Subcutaneous abdominal adipose tissue (tissue), 5 donors: ENCODE data around the gene CHST11.

Experiments
- H3K27ac ChIP-seq: one replicate; pipeline ENCODE4 v1.7.0; 2013; ENCODE audit warnings: low read depth, mild to moderate bottlenecking, inconsistent platforms, low read length, moderate library complexity
- H3K27me3 ChIP-seq, 5 donors: one replicate each; pipeline ENCODE4 v1.7.0; 2013; ENCODE audit warnings: low read length in 5 of 5, inconsistent platforms in 1 of 5; ENCODE audit not compliant: control insufficient read depth in 5 of 5, insufficient read depth in 4 of 5
- H3K36me3 ChIP-seq, 5 donors: one replicate each; pipeline ENCODE4 v1.7.0; 2013; ENCODE audit warnings: low read length in 5 of 5; ENCODE audit not compliant: control insufficient read depth in 5 of 5, insufficient read depth in 5 of 5
- H3K4me1 ChIP-seq, 5 donors: one replicate each; pipeline ENCODE4 v1.7.0; 2013; ENCODE audit warnings: low read length in 5 of 5, mild to moderate bottlenecking in 3 of 5, moderate library complexity in 1 of 5; ENCODE audit not compliant: control insufficient read depth in 5 of 5, insufficient read depth in 5 of 5
- H3K4me3 ChIP-seq, 5 donors: one replicate each; pipeline ENCODE4 v1.7.0; 2013; ENCODE audit warnings: low read length in 5 of 5, low read depth in 1 of 5
- H3K9ac ChIP-seq, 5 donors: one replicate each; pipeline ENCODE4 v1.7.0; 2013; ENCODE audit warnings: low read length in 5 of 5, mild to moderate bottlenecking in 4 of 5, moderate library complexity in 3 of 5
- H3K9me3 ChIP-seq, 5 donors: one replicate each; pipeline ENCODE4 v1.7.0; 2013; ENCODE audit warnings: low read length in 5 of 5; ENCODE audit not compliant: control insufficient read depth in 5 of 5
- donor health status: healthy.
- donor health status: healthy.
- donor health status: healthy.
- donor health status: healthy.
- donor health status: healthy.

The CHST11 gene

GRCh38 chr12:104477510-104478390 is 21.0 kb downstream of the CHST11 start:
- Histone ChIP-seq H3K27me3 (no peaks in the 10 kb centered on the region), H3K9me3 (peaks cover 0 to 4% (median 0%) of the 10 kb centered on the region in 5 donors), H3K4me3 (peak overlapping the region in 4 of 5 donors; percentile 5 to 40 (median 28)), H3K27ac (no peak overlapping the region), H3K4me1 (peaks cover 0 to 33% (median 0%) of the 10 kb centered on the region in 5 donors), H3K9ac (no peak overlapping the region), H3K36me3 (no peaks in the 10 kb centered on the region)

- no peak overlapping the region for H3K9ac ChIP-seq
- no peaks in the 10 kb centered on the region for H3K27me3 ChIP-seq
- peaks cover 0 to 28% (median 0%) of the 10 kb centered on the region in 5 donors for H3K4me1 ChIP-seq
- H3K4me3 ChIP-seq = peak overlapping the region in 1 of 5 donors; percentile 24
- H3K27ac ChIP-seq = no peak overlapping the region
- H3K9me3 ChIP-seq = peaks cover 0 to 4% (median 0%) of the 10 kb centered on the region in 5 donors
- H3K36me3 ChIP-seq = no peaks in the 10 kb centered on the region
Observed at GRCh38 chr12:104478396-104479122, 21.8 kb downstream of the CHST11 start.

- H3K27ac ChIP-seq = no peak overlapping the region
- H3K9ac ChIP-seq = no peak overlapping the region
- no peak overlapping the region for H3K4me3 ChIP-seq
Observed at GRCh38 chr12:104479123-104479662, 22.4 kb downstream of the CHST11 start.

GRCh38 chr12:104480012-104480411 is 23.3 kb downstream of the CHST11 start:
- peaks cover 0 to 28% (median 0%) of the 10 kb centered on the region in 5 donors for H3K4me1 ChIP-seq
- H3K9me3 ChIP-seq = peaks cover 0 to 4% (median 0%) of the 10 kb centered on the region in 5 donors
- no peak overlapping the region for H3K4me3 ChIP-seq
- no peaks in the 10 kb centered on the region for H3K27me3 ChIP-seq
- no peaks in the 10 kb centered on the region for H3K36me3 ChIP-seq
- H3K27ac ChIP-seq = no peak overlapping the region
- H3K9ac ChIP-seq = no peak overlapping the region

More at GRCh38 chr12:104479123-104479662, 22.4 kb downstream of the CHST11 start:
- H3K4me1 ChIP-seq = peaks cover 0 to 28% (median 0%) of the 10 kb centered on the region in 5 donors
- no peaks in the 10 kb centered on the region for H3K27me3 ChIP-seq
- peaks cover 0 to 4% (median 0%) of the 10 kb centered on the region in 5 donors for H3K9me3 ChIP-seq
- H3K36me3 ChIP-seq = no peaks in the 10 kb centered on the region

GRCh38 chr12:104480826-104481440 is 24.2 kb downstream of the CHST11 start:
- no peaks in the 10 kb centered on the region for H3K36me3 ChIP-seq
- no peak overlapping the region for H3K4me3 ChIP-seq
- H3K27me3 ChIP-seq = no peaks in the 10 kb centered on the region
- no peak overlapping the region for H3K27ac ChIP-seq
- H3K4me1 ChIP-seq = peaks cover 0 to 31% (median 0%) of the 10 kb centered on the region in 5 donors
- H3K9ac ChIP-seq = no peak overlapping the region
- H3K9me3 ChIP-seq = peaks cover 0 to 4% (median 0%) of the 10 kb centered on the region in 5 donors

- Histone ChIP-seq H3K9me3 (peaks cover 0 to 4% (median 0%) of the 10 kb centered on the region in 5 donors), H3K36me3 (no peaks in the 10 kb centered on the region), H3K4me1 (peaks cover 0 to 42% (median 0%) of the 10 kb centered on the region in 5 donors), H3K9ac (no peak overlapping the region), H3K27ac (no peak overlapping the region), H3K27me3 (no peaks in the 10 kb centered on the region), H3K4me3 (no peak overlapping the region)
Observed at GRCh38 chr12:104482113-104482512, 25.4 kb downstream of the CHST11 start.

GRCh38 chr12:104482748-104483147 is 26.0 kb downstream of the CHST11 start:
- Histone ChIP-seq H3K27me3 (no peaks in the 10 kb centered on the region), H3K9ac (no peak overlapping the region), H3K4me1 (peaks cover 0 to 44% (median 0%) of the 10 kb centered on the region in 5 donors), H3K9me3 (peaks cover 0 to 4% (median 0%) of the 10 kb centered on the region in 5 donors), H3K27ac (no peak overlapping the region), H3K4me3 (no peak overlapping the region), H3K36me3 (no peaks in the 10 kb centered on the region)

- Histone ChIP-seq H3K9ac (no peak overlapping the region), H3K27ac (no peak overlapping the region), H3K4me1 (peaks cover 0 to 33% (median 0%) of the 10 kb centered on the region in 5 donors), H3K27me3 (no peaks in the 10 kb centered on the region), H3K9me3 (peaks cover 0 to 4% (median 0%) of the 10 kb centered on the region in 5 donors), H3K4me3 (no peak overlapping the region), H3K36me3 (no peaks in the 10 kb centered on the region)
Observed at GRCh38 chr12:104484079-104484478, 27.3 kb downstream of the CHST11 start.

GRCh38 chr12:104485651-104486362 is 29.1 kb downstream of the CHST11 start:
- H3K27me3 ChIP-seq = no peaks in the 10 kb centered on the region
- H3K4me3 ChIP-seq = no peak overlapping the region
- H3K9me3 ChIP-seq = peaks cover 0 to 3% (median 0%) of the 10 kb centered on the region in 5 donors
- H3K9ac ChIP-seq = no peak overlapping the region
- H3K27ac ChIP-seq = no peak overlapping the region
- no peaks in the 10 kb centered on the region for H3K36me3 ChIP-seq
- H3K4me1 ChIP-seq = peaks cover 0 to 24% (median 0%) of the 10 kb centered on the region in 5 donors
